T-helper 17 cell (primary cell): ENCODE results near the gene B4GALT5. TPM values are rescaled to one million over a fixed set of nuclear protein-coding genes. Genes with fewer than 3 reads are reported as not detected.
"Not testable (repeated sequence)": the region's sequence is repeated elsewhere in the genome, so short reads cannot be mapped to it uniquely, and the experiment has no call there.

Experiments
- ATAC-seq: fragments of 150-1000 bp; cut with Tn5 transposase; 2 replicates; pipeline ENCODE4 v1.10.0; 2021; ENCODE audit warnings: mild to moderate bottlenecking, moderate library complexity
- DNase-seq, 3 donors: peaks; one replicate each; pipeline versions ENCODE4 v3.0.0 to v3.0.0-alpha.2; 2020 to 2021
- H3K9me3 ChIP-seq: one replicate; pipeline ENCODE4 v1.7.0; 2013; ENCODE audit warnings: low read length, mild to moderate bottlenecking; ENCODE audit not compliant: control insufficient read depth, poor library complexity, severe bottlenecking
- H3K27ac Mint-ChIP-seq: one replicate; pipeline ENCODE4 v1.8.0; 2022; ENCODE audit warnings: mild to moderate bottlenecking, moderate library complexity, mixed read lengths
- H3K27me3 Mint-ChIP-seq: one replicate; pipeline ENCODE4 v1.8.0; 2022; ENCODE audit warnings: mixed read lengths
- H3K36me3 Mint-ChIP-seq: one replicate; pipeline ENCODE4 v1.8.0; 2022; ENCODE audit warnings: low read depth, mixed read lengths
- H3K4me1 Mint-ChIP-seq: one replicate; pipeline ENCODE4 v1.8.0; 2022; ENCODE audit warnings: mild to moderate bottlenecking, mixed read lengths
- H3K4me3 Mint-ChIP-seq: one replicate; pipeline ENCODE4 v1.8.0; 2022; ENCODE audit warnings: mild to moderate bottlenecking, moderate library complexity, mixed read lengths
- total RNA-seq, 4 donors: library from RNA in 2 of 4; stranded (reverse) in 2 of 4; gene quantifications; one replicate each; pipeline ENCODE4 v1.2.3 and lab custom pipeline; 2022 to 2026

B4GALT5 gene
- total RNA-seq, result 10 to 100 TPM; 17.3 to 19.0 TPM
- total RNA-seq (lab: John Stamatoyannopoulos, UW), result 62.6 to 65.4 reads per million in 2 donors

GRCh38 chr20:49713753-49714712 lies at the start of gene B4GALT5:
Gene B4GALT5 (minus strand): TSS chr20:49713878. CDS start chr20:49713690, 188 bp downstream.
- peaks cover 37% of the 10 kb centered on the region for H3K4me1 Mint-ChIP-seq
- H3K4me3 Mint-ChIP-seq, result peak within 1 kb of the TSS; percentile 92
- peaks cover 4% of the 10 kb centered on the region for H3K27me3 Mint-ChIP-seq
- ATAC-seq (peak; percentile 89), DNase-seq (peak; percentile 52 to 70 (median 60))
- no peaks in the 10 kb centered on the region for H3K9me3 ChIP-seq
- no peaks in the 10 kb centered on the region for H3K36me3 Mint-ChIP-seq
- peak within 1 kb of the TSS; percentile 92 for H3K27ac Mint-ChIP-seq

GRCh38 chr20:49762940-49763766 lies 49.5 kb upstream of the B4GALT5 start:
- Mint-ChIP-seq H3K27me3 (peaks cover 56% of the 10 kb centered on the region), H3K27ac (no peak overlapping the region), H3K4me3 (no peak overlapping the region), H3K36me3 (no peaks in the 10 kb centered on the region), H3K4me1 (peaks cover 10% of the 10 kb centered on the region)
- DNase-seq (no peak), ATAC-seq (no peak)
- no peaks in the 10 kb centered on the region for H3K9me3 ChIP-seq

- H3K4me3 Mint-ChIP-seq, H3K4me1 Mint-ChIP-seq, DNase-seq, H3K27ac Mint-ChIP-seq, H3K9me3 ChIP-seq, ATAC-seq, H3K36me3 Mint-ChIP-seq: not testable (repeated sequence)
- H3K27me3 Mint-ChIP-seq, result peaks cover 50% of the 10 kb centered on the region
Observed at GRCh38 chr20:49761888-49762287, 48.2 kb upstream of the B4GALT5 start.

GRCh38 chr20:49759266-49759950 lies 45.7 kb upstream of the B4GALT5 start:
- H3K27me3 Mint-ChIP-seq, result peaks cover 42% of the 10 kb centered on the region
- ATAC-seq (no peak), DNase-seq (no peak)
- H3K36me3 Mint-ChIP-seq, result no peaks in the 10 kb centered on the region
- H3K4me3 Mint-ChIP-seq, result no peak overlapping the region
- H3K4me1 Mint-ChIP-seq, result no peaks in the 10 kb centered on the region
- no peak overlapping the region for H3K27ac Mint-ChIP-seq
- no peaks in the 10 kb centered on the region for H3K9me3 ChIP-seq

GRCh38 chr20:49758781-49759180 lies 45.1 kb upstream of the B4GALT5 start:
- no peak overlapping the region for H3K4me3 Mint-ChIP-seq
- DNase-seq (no peak), ATAC-seq (no peak)
- no peaks in the 10 kb centered on the region for H3K4me1 Mint-ChIP-seq
- no peaks in the 10 kb centered on the region for H3K36me3 Mint-ChIP-seq
- peaks cover 44% of the 10 kb centered on the region for H3K27me3 Mint-ChIP-seq
- no peaks in the 10 kb centered on the region for H3K9me3 ChIP-seq
- no peak overlapping the region for H3K27ac Mint-ChIP-seq

- no peak overlapping the region for H3K27ac Mint-ChIP-seq
- no peaks in the 10 kb centered on the region for H3K4me1 Mint-ChIP-seq
- H3K27me3 Mint-ChIP-seq, result peaks cover 49% of the 10 kb centered on the region
Observed at GRCh38 chr20:49757597-49757996, 43.9 kb upstream of the B4GALT5 start.

GRCh38 chr20:49756241-49756640 lies 42.6 kb upstream of the B4GALT5 start:
- H3K36me3 Mint-ChIP-seq, result no peaks in the 10 kb centered on the region
- DNase-seq (no peak), ATAC-seq (no peak)
- H3K27me3 Mint-ChIP-seq, result peaks cover 50% of the 10 kb centered on the region
- H3K4me1 Mint-ChIP-seq, result no peaks in the 10 kb centered on the region
- no peak overlapping the region for H3K27ac Mint-ChIP-seq
- H3K4me3 Mint-ChIP-seq, result no peak overlapping the region
- no peaks in the 10 kb centered on the region for H3K9me3 ChIP-seq

More at GRCh38 chr20:49757597-49757996, 43.9 kb upstream of the B4GALT5 start:
- no peak overlapping the region for H3K4me3 Mint-ChIP-seq
- DNase-seq, result no peak
- H3K36me3 Mint-ChIP-seq, result no peaks in the 10 kb centered on the region
- no peak for ATAC-seq
- no peaks in the 10 kb centered on the region for H3K9me3 ChIP-seq

- H3K36me3 Mint-ChIP-seq, result no peaks in the 10 kb centered on the region
- no peak for DNase-seq
- no peaks in the 10 kb centered on the region for H3K9me3 ChIP-seq
- H3K27ac Mint-ChIP-seq, result no peak overlapping the region
- no peak for ATAC-seq
- no peak overlapping the region for H3K4me3 Mint-ChIP-seq
- H3K27me3 Mint-ChIP-seq, result peaks cover 47% of the 10 kb centered on the region
- peaks cover 6% of the 10 kb centered on the region for H3K4me1 Mint-ChIP-seq
Observed at GRCh38 chr20:49754596-49754995, 40.9 kb upstream of the B4GALT5 start.

GRCh38 chr20:49753133-49753532 lies 39.5 kb upstream of the B4GALT5 start:
- peaks cover 39% of the 10 kb centered on the region for H3K27me3 Mint-ChIP-seq
- ATAC-seq (no peak), DNase-seq (no peak)
- H3K27ac Mint-ChIP-seq, result no peak overlapping the region
- H3K4me1 Mint-ChIP-seq, result peaks cover 6% of the 10 kb centered on the region
- H3K9me3 ChIP-seq, result no peaks in the 10 kb centered on the region
- no peaks in the 10 kb centered on the region for H3K36me3 Mint-ChIP-seq
- no peak overlapping the region for H3K4me3 Mint-ChIP-seq

- Mint-ChIP-seq H3K4me3 (no peak overlapping the region), H3K27me3 (peaks cover 39% of the 10 kb centered on the region), H3K4me1 (peaks cover 6% of the 10 kb centered on the region), H3K36me3 (no peaks in the 10 kb centered on the region), H3K27ac (no peak overlapping the region)
- no peak for ATAC-seq
- no peak for DNase-seq
- H3K9me3 ChIP-seq, result no peaks in the 10 kb centered on the region
Observed at GRCh38 chr20:49752201-49752903, 38.7 kb upstream of the B4GALT5 start.

- Mint-ChIP-seq H3K27ac (no peak overlapping the region), H3K4me3 (no peak overlapping the region), H3K27me3 (peaks cover 33% of the 10 kb centered on the region)
Observed at GRCh38 chr20:49751397-49751736, 37.7 kb upstream of the B4GALT5 start.

GRCh38 chr20:49750611-49751396 lies 37.1 kb upstream of the B4GALT5 start:
- no peaks in the 10 kb centered on the region for H3K9me3 ChIP-seq
- H3K4me3 Mint-ChIP-seq, result no peak overlapping the region
- DNase-seq (no peak), ATAC-seq (peak; percentile 41)
- no peak overlapping the region for H3K27ac Mint-ChIP-seq
- H3K27me3 Mint-ChIP-seq, result peaks cover 32% of the 10 kb centered on the region
- peaks cover 6% of the 10 kb centered on the region for H3K4me1 Mint-ChIP-seq
- H3K36me3 Mint-ChIP-seq, result no peaks in the 10 kb centered on the region

More at GRCh38 chr20:49751397-49751736, 37.7 kb upstream of the B4GALT5 start:
- Mint-ChIP-seq H3K4me1 (peaks cover 6% of the 10 kb centered on the region), H3K36me3 (no peaks in the 10 kb centered on the region)
- no peak for DNase-seq
- H3K9me3 ChIP-seq, result no peaks in the 10 kb centered on the region
- ATAC-seq, result no peak
